Stimulated activated CD8-positive, alpha-beta memory T cell treated with anti-CD3 and anti-CD28 coated beads, Interleukin-4, amount 100 ng/mL, for 48 hours (primary cell): ENCODE data around the gene ALG9.

Experiments used
- DNase-seq: peaks from one replicate; pipeline ENCODE4 v3.0.0-alpha.2; 2020

ALG9 gene

DNA sequence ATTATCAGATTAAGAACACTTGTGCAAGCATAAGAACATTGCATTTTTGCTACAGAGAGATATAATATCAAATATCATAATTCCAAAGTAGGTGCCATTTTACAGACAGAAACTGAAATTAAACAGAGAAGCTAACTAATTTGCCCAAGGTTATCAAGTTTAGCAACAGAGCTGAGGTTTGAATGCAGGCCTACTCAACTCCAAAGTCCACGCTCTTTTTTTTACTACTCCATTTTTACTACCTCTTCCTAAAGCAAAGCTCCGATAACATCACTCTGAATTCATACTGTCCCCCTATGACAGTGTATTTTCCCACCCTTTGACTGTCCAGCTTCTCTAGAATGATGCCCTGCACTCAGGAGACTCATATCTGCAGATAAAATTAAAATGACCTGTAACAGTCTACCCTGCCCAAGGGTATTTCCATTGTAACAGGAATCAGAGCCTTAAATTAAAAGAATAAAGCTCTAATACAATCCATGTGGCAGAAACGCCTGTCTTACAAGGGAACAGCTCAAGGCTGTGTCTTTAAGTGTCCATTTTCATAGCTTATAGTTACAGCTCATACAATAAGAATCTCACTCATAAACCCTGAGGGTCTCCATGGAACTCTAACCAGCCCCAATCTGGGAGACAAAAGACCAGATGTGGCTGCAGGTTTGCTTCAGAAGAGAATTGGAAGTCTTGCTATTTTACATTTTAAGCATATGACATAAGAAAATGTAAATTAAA, 36.8 kb downstream of the ALG9 start:
- DNase-seq, result no peak

DNA sequence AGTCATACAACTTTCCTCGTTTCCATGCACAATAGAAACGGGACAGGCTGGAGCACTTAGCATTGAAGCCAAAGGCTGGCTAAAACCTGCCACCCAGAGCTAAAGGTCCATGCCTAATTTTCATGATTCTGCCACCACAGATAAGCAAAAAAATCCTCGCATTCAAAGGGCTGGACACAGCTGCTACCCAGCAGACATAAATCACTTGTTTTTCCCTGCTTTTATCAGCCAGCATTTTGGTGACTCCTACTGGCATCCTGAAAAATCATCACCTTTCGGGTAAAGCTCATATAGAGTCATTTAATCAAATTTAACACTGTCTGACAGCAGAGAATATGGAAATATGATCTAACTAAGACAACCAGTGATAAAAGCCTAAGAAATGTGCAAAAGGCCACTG, 37.9 kb downstream of the ALG9 start:
- DNase-seq, result no peak

DNA sequence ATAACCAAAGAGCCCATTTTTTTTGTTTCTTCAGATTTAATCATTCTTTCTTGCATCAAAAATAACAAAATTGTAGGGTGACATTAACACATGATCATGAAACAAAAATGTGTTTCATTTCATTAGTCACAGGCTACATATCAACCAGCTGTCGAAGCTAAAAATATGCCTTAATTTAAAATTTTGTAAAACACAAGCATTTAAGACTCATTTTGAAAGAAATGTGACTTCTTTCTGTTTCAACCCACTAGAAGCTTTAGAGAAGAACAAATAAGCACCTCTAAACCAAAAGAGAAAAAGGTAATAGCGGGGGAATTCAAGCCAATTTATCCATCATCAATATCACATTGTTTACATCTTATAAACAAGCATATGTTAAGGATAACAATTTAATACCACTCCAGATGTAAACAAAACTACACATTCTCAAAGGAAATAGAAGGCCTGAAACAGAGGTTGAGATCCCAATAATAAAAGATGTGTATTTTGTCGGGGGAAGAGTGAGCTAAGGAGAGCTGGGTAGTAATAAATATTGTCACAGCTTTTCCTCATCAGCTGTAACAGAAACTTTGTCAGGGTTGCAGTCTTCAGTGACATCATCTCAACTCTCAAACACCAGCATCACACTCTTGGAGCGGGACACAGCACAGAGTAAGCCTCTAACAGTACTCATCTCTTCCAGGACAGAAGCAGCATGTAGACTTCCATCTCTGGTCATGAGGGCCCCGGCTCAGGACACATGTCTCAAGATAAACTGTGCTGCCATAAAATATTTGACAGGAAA, 42.0 kb downstream of the ALG9 start:
- DNase-seq, result no peak

DNA sequence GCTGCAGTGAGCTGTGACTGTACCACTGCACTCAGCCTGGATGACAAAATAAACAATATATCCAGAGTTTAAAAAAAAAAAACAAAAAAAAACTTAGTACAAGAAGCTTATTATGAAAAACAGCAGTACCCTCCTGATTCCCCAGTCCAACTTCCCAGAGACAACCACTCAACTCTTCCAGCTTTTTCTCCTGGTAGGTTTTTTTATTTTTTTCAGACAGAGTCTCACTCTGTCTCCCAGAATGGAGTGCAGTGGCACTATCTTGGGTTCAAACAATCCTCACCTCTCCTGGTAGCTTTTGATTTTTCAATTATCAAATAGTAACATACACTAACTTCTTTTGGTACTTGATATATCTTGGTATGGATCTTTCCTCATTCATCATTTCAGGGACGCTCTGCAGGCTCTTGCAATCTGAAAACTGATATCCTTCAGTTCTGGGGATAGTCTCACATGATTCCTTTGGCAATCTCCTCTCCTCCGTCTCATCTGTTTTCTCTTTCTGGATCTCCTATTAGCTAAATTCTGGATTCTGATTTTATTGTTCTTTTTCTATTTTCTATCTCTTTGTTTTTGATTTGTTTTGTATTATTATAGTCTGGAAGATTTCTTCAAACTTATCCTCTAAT, 44.9 kb downstream of the ALG9 start:
- no peak for DNase-seq

DNA sequence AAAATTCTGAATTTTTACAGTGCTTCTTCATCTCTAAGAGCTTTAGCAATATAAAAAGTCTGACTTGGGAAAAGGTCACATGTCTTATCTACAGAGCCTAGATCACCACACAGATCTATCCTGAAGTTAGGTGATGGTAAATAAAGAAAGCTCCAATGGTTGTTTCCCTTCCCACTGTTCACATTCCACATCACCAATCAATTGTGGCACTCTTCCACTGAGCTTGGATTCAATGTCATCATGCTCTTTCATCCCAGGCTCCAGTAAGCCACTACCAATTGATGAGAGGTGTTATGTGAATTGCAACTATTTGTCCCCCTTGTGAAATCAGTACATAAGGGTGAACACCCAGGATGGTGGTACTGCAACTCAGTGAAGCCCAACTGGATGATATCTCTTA, 47.8 kb downstream of the ALG9 start:
- DNase-seq, result no peak

DNA sequence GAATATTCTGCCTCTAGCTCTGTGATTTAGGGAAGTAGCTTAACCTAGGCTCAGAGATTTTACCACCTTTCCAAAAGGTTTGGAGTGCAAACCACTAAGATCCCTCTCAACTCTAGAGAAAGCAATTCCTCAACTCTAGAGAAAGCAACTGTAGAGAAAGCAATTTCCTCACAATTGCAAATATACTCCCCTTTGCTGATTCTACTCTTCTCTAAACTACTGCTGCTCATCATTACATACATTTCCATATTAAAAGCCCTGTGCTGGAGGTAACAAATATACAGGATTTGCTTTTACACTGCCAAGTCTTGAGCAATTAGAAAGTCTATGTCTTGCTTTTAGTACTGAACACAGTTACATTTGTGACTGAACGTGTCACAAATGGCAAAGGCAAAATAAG, 48.2 kb downstream of the ALG9 start:
- no peak for DNase-seq

DNA sequence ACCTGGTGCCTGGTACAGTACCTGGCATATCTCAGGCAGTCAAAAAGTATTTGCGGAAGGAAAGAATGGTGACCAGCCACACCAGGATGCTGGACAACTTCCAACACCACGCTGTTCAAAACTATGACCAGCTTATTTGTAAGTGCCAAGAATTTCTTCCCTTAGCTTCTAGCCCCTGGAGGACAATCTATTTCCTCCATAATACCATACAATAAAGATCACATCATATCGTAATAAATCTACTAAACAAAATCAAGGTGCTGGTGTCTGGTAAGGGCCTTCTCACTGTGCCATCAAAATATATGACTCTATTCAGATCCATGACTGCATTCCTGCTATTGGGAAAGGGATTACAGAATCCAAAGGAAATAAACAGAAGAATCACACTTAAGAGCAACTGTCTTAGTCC, 51.5 kb downstream of the ALG9 start:
- DNase-seq, result no peak

DNA sequence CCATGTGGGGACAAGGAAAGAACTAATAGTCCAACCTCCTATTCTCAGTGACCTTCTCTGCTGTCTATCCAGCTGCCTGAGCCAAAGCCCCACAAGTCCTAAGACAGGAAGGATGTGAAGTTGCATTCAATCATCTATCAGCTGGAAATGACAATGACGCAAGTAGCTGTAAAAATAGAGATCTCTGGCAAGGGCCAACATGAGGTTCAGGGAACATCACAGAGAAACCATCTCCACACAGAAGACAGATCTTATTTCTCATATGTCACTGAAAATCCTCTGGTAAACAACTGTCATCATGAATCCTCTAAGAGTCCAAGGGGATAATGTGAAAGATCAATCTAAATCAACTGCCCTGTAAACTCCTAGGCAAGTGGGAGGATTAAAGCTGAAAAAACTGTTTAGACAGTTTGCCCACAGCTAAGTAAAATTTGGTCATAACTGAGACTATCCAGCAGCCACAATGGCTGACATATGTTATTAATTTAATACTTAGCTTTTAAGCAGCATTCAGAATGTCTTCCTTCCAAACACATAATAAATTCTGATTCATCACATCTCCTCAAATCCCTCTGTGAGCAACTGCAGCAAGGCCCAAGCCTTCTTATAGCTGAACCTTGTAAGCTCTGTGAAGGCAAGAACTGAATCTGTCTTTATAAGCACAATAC, 52.1 kb downstream of the ALG9 start:
- DNase-seq, result no peak

DNA sequence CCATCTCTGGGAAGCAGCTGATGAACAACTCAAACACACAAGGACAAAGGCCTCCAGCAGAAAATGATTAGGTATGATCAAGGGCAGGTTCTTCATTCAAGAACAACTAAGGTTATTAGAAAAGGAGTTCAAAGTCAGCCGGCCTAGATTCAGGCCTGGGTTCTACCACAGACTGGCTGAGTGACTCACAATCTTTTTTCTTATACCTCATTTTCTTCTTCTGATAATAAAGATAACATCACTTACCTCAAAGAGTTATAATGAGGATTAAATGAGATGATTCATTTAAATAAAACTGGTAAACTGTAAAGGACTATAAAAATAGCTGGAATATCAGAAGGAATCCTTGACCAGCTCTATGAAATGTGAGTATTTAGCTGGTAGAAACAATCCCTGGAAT, 55.9 kb downstream of the ALG9 start:
- no peak for DNase-seq

DNA sequence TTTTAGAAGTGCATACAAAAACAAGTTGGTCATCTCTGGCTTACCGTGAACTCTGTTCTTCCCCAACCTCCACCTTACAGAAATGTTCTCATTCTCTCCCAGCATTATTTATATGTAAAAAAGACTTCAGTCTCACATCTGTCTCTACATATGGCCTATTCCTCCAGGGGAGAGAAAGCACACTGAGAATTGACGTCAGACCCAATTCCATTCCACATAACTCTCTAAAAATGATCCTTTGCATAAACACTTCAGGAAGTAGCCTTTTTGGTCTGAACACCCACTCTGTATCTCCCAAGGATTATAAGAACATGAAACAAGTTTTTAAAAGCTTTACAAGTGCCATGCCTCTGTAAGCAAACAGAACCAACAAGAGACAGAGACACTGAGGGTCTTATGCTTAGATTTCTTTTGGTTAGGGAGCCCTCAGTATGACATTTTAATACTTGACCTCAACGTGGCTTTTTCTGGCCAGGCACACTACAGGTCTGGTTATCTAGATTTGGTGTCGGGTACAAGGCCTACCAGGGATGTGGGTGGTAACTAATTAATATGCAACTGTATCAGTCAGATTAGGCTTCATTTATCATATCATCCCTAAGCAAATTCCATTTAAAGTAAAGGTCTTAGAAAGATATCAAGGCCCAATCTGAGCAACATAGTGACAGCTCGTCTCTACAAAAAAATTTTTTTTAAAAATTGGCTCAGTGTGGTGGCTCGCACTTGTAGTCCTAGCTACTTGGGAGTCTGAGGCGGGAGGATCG, 56.6 kb downstream of the ALG9 start:
- no peak for DNase-seq

DNA sequence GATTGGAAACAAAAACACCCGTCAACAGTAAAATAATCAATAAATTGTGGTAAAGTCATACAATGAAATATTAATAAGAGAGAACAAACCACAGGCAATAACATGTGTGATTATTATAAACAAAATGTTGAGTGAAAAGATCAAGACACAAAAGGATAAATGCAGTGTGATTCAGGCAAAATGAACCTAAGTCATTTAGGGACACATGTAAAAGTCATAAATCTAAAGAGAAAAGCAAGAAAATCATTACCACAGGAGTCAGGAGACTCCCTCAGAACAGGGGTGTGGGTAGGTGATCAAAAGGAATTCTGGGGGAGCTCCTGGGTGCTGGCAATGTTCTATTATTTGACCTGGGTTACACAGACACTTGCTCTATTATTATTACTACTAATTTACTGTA, 57.3 kb downstream of the ALG9 start:
- no peak for DNase-seq

DNA sequence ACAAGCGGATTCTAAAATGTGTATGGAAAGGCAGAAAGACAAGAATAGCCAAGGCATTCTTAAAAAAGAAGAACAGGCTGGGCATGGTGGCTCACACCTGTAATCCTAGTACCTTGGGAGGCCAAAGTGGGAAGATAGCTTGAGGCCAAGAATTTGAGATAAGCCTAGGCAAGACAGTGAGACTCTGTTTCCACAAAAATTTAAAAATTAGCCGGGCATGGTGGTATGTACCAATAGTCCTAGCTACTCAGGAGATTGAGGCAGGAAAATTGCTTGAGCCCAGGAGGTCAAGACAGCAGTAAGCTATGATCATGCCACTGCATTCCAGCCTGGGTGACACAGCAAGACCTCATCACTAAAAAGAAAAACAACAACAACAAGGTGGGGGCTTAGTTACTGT, 59.2 kb downstream of the ALG9 start:
- no peak for DNase-seq

DNA sequence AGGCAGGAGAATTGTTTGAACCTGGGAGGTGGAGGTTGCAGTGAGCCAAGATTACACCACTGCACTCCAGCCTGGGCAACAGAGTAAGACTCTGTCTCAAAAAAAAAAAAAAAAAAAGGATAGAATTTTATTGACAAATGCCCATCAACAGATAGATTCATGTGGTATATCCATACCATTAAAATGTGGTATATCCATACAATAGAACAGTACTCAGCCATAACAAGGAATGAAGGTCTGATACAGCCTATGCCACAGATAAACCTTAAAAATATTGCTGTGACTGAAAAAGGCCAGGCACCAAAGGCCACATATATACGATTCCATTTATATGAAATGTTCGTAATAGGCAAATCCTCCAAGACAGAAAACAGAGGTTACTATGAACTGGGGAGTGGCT, 59.9 kb downstream of the ALG9 start:
- no peak for DNase-seq

DNA sequence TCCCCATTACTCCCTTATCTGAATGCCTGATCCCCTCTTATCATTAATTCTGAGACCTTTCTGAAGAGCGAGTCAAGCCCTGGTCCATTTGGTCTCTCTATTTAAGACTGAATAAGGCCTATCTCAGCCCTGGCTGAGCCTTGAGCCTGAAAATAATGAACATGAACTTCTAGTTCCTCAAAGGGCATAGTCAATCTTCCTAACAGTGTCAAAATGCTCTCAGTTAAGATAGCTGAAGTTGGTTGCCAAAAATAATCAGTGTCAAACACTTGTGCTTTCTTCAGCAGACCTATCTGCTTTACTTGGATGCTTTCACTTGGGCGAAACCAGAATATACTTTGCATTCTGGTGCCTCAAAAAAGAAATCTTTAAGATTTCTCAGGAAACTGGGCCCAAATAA, 62.5 kb downstream of the ALG9 start:
- DNase-seq, result no peak

DNA sequence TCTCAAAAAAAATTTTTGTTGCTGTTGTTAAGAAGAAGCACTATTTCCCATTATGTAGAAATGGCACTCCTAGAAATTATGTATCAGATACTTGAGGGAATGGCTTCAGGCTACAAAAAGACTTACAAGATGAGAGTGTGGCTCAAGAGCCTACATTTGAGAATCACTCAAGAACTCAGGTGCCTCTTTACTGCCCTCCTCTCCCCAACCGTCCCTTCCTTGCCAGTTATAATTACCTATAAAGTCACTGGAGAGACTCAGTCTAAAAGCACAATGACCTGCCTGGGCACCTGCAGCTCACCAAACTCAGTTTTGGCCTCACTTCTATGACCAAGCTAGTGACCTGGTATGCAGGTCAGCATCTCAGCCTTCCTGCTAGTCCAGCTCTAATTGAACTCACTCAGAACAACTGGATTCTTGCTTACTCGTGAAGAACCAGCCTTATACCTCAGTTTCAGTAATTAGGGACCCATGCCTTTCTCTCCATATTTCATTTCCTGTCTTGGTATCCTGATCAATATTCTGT, 63.3 kb downstream of the ALG9 start:
- no peak for DNase-seq

DNA sequence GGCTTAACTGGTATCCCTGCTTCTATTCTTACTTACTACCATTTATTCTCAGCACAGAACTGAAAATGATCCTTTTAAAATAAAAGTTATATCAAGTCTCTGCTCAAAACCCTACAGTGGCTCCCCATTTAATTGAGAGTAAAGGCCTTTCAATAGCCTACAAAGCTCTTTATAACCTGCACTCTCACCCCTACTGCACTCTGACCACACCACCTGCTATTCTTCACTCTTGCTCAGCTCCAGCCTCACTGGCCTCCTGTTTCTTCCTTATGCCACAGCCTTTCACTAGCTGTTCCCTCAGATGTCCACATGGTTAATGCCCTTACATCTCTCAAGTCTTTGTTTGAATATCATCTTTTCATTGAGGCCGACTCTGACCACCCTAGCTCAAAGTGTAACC, 64.3 kb downstream of the ALG9 start:
- DNase-seq, result no peak

DNA sequence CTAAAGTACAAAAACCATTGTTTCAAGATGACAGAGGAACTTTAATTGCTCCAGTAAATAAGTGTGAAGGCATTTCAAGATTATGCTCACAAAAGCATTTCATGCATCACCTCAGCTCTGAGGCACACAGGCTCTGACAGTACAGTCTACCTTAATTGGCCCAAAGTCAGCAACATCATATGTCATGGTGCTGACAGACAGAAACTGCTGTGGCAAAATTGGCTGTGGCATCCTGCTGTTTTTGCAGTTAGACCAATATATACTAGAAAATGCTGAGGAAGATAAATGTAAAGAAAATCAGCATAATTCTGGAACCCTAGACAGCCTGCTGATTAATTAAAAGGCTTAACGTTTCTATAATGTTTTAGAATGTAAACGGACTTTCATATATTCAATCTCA, 70.2 kb downstream of the ALG9 start:
- DNase-seq, result no peak

DNA sequence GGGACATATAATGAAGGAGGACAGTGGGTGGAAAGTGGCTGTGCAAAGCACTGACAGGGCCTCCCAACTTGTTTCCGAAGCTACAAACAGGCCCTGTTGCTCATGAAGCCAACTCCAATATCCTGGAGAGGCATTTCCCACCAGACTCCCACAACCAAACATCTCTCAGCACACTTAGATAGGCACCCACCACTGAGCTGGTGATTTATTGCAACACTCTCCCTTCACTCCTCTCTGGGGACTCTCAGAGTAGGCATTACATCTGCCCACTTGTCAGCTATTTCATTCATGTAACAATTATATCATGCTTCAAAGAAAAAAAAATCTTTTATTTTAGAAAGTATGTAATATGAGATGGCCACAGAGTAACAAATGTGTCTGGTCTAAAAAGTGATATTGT, 73.1 kb downstream of the ALG9 start:
- no peak for DNase-seq

DNA sequence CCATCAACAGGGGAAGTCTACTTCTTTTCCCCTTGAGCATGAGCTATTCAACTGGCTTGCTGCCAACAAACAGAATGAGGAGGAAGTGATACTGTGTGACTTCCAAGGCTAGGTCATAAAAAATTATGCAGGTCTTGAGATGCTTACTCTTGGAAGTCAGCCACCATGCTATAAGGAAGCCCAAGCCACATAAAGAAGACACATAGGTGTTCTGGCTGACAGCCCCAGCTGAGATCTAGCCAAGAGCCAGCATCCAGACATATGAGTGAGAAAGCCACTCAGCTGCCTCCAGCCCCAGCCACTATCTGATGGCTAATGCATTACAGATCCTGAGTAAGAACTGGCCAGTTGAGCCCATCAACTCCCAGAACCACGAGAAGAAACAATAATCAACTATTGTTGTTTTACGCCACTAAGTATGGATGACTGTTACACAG, 74.2 kb downstream of the ALG9 start:
- DNase-seq, result no peak

DNA sequence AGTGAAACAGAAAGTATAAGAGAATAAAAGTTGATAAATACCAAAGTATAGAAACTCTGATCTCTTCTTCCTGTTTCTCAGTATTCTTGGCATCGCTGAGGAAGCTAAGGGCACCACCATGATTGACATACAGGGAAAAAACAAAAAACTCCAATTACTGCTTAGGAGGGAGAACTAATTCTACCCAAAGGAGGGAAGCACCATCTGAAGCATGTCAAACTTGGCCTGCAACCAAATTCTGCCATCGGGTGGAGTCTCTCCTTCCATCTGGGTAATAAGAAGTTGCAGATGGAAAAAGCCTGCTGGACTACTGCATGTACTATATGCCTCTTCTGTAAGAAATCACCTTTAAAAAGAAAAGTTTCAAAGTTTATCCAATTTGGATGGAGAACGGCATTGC, 74.7 kb downstream of the ALG9 start:
- DNase-seq, result no peak

DNA sequence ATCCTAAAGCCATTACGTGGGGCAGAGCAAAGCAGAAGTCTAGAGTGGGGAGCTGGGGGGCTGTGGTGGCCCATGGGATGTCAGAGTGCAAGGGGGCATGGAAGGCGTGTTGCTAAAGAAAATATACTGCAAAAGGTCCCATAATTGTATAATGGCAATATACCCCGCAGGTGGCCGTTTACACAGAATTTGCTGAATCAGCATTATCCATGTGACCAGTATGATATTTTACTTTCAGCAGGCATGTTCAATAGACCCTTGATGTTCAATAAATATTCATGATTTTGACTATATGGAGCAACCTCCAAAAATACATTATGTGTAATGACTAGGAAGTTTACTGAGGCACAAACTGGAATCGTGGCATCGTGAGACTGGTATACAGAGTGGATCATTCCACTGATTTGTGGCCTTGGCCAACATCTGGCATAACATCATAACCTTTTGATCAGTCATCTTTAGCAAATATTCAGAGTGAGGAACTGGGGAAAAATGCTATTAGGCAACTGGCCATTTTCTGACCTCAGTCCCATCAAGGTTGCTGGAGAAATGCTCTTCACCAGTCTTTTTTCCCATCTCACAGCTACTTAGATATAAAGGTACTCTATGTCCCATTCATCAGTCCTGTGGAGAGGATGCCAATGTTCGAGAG, 75.9 kb downstream of the ALG9 start:
- no peak for DNase-seq

DNA sequence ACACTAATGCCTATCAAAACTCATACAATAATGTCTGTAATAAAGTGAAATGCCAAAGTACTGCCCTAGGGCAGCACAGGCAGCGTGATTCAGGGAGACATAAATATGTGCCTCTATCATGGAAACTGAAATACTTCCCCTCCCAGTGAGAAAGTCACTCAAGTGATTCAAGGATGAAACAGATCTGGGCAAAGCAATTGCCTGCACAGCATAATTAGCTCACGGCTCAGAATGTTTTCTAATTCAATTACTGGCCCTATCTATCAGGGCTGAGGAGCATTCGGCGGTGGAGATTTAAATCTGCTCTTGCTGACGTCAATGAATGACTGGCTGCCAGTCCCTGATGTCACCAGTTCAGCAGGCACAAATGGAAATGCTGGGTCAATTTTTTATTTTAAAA, 77.5 kb downstream of the ALG9 start:
- no peak for DNase-seq
